SK-N-SH (cell line): Measurements from ENCODE around the gene HOXB6. TPM values are rescaled to one million over a fixed set of nuclear protein-coding genes. Genes with fewer than 3 reads are reported as not detected.

ENCODE experiments used
- CTCF ChIA-PET: fragments of 300-600, 350-600 bp; formaldehyde crosslinking; extraction: SDS; loops from one replicate; lab custom pipeline; 2021; lab: Yijun Ruan, JAX
- POLR2A ChIA-PET: fragments of 350-600 bp; sonication (Branson Sonifier 250); formaldehyde crosslinking; extraction: SDS; loops from one replicate; lab custom pipeline; 2020; ENCODE audit warnings: antibody characterized with exemption, inconsistent platforms; lab: Yijun Ruan, JAX
- DNase-seq: peaks from one replicate; pipeline ENCODE4 v3.0.0; 2012
- H2AFZ ChIP-seq: fragments of 200-600 bp; sonication (generic); 2 replicates; pipeline ENCODE4 v1.8.1; 2016; ENCODE audit warnings: antibody characterized with exemption, mild to moderate bottlenecking, low read depth
- H3F3A ChIP-seq: fragments of 200-600 bp; sonication (generic); replicated peaks from 2 replicates; pipeline ENCODE3; 2016; ENCODE audit warnings: antibody characterized with exemption, mild to moderate bottlenecking; ENCODE audit not compliant: insufficient read depth
- H3K27ac ChIP-seq, 2 experiments: fragments of 200-500 bp in 1 of 2; fragments of 200-600 bp in 1 of 2; sonication (Bioruptor generic) in 1 of 2; sonication (generic), shearing (Covaris generic) in 1 of 2; 2 replicates each; pipeline versions ENCODE4 v1.5.1 to v1.6.1; 2014 to 2016; ENCODE audit warnings: low read depth in 2 of 2, inconsistent platforms in 1 of 2, low read length in 1 of 2, mild to moderate bottlenecking in 1 of 2, mixed read lengths in 1 of 2
- H3K27me3 ChIP-seq: fragments of 200-600 bp; sonication (generic), shearing (Covaris generic); 2 replicates; pipeline ENCODE4 v1.6.1; 2016; ENCODE audit warnings: mixed run types; ENCODE audit not compliant: insufficient read depth
- H3K36me3 ChIP-seq, 2 experiments: fragments of 200-500 bp in 1 of 2; fragments of 200-600 bp in 1 of 2; sonication (Bioruptor generic) in 1 of 2; sonication (generic) in 1 of 2; replicated peaks in 1 of 2; 2 replicates each; pipeline versions ENCODE3 to v1.5.1; 2014 to 2016; ENCODE audit warnings: low read length in 1 of 2, mild to moderate bottlenecking in 1 of 2; ENCODE audit not compliant: insufficient read depth in 2 of 2, control insufficient read depth in 1 of 2
- H3K4me1 ChIP-seq, 2 experiments: fragments of 200-500 bp in 1 of 2; fragments of 200-600 bp in 1 of 2; sonication (Bioruptor generic) in 1 of 2; sonication (generic), shearing (Covaris generic) in 1 of 2; 2 replicates each; pipeline versions ENCODE4 v1.5.1 to v1.6.1; 2014 to 2016; ENCODE audit warnings: low read depth in 1 of 2, low read length in 1 of 2, mixed run types in 1 of 2; ENCODE audit not compliant: insufficient read depth in 2 of 2, control insufficient read depth in 1 of 2
- H3K4me2 ChIP-seq: fragments of 200-600 bp; sonication (generic), shearing (Covaris generic); 2 replicates; pipeline ENCODE4 v1.6.1; 2017; ENCODE audit warnings: mixed run types
- H3K4me3 ChIP-seq, 2 experiments: fragments of 200-500 bp in 1 of 2; fragments of 200-600 bp in 1 of 2; sonication (Bioruptor generic) in 1 of 2; sonication (generic), shearing (Covaris generic) in 1 of 2; 2 replicates each; pipeline versions ENCODE4 v1.5.1 to v1.8.1; 2014 to 2016; ENCODE audit warnings: low read depth in 2 of 2, inconsistent platforms in 1 of 2, low read length in 1 of 2, mild to moderate bottlenecking in 1 of 2, mixed read lengths in 1 of 2, moderate library complexity in 1 of 2
- H3K79me2 ChIP-seq: fragments of 200-600 bp; sonication (generic); 2 replicates; pipeline ENCODE4 v1.8.1; 2017; ENCODE audit warnings: mild to moderate bottlenecking; ENCODE audit not compliant: insufficient read depth
- H3K9ac ChIP-seq: fragments of 200-600 bp; sonication (generic); 2 replicates; pipeline ENCODE4 v1.6.1; 2017; ENCODE audit warnings: mixed run types
- H3K9me2 ChIP-seq: fragments of 200-600 bp; sonication (generic); 2 replicates; pipeline ENCODE4 v1.6.1; 2017; ENCODE audit warnings: mixed run types
- H3K9me3 ChIP-seq: fragments of 200-600 bp; sonication (generic); 2 replicates; pipeline ENCODE4 v1.6.1; 2017; ENCODE audit warnings: mixed run types, mild to moderate bottlenecking, moderate library complexity
- H4K20me1 ChIP-seq: fragments of 200-600 bp; sonication (generic); 2 replicates; pipeline ENCODE4 v1.6.1; 2017; ENCODE audit warnings: mild to moderate bottlenecking, mixed run types; ENCODE audit not compliant: insufficient read depth
- CTCF ChIP-seq: fragments of 200-600 bp; sonication (generic); IDR thresholded peaks from 2 replicates; pipeline ENCODE4 v1.6.1; 2017; ENCODE audit warnings: antibody characterized with exemption, mild to moderate bottlenecking, moderate library complexity
- EZH2phosphoT487 ChIP-seq: fragments of 200-600 bp; sonication (generic); IDR thresholded peaks from 2 replicates; pipeline ENCODE4 v1.6.1; 2017; ENCODE audit warnings: low read depth, mixed run types, mild to moderate bottlenecking, antibody characterized with exemption, moderate library complexity, borderline replicate concordance
- FOXJ3 ChIP-seq: sonication (generic); formaldehyde crosslinking; IDR thresholded peaks from 2 replicates; pipeline ENCODE4 v1.5.1; 2020; ENCODE audit warnings: mild to moderate bottlenecking, missing genetic modification reagents
- JUND ChIP-seq: IDR thresholded peaks from 2 replicates; pipeline ENCODE4 v1.4.0; 2012
- MEF2A ChIP-seq: IDR thresholded peaks from 2 replicates; pipeline ENCODE4 v1.4.0; 2012; ENCODE audit warnings: low read depth, borderline replicate concordance
- RXRA ChIP-seq: IDR thresholded peaks from 2 replicates; pipeline ENCODE4 v1.4.0; 2012; ENCODE audit warnings: low read depth, mild to moderate bottlenecking, borderline replicate concordance
- SIN3A ChIP-seq: IDR thresholded peaks from 2 replicates; pipeline ENCODE4 v1.6.1; 2012; ENCODE audit warnings: low read depth, mild to moderate bottlenecking, low read length, moderate library complexity, borderline replicate concordance
- TCF12 ChIP-seq: IDR thresholded peaks from 2 replicates; pipeline ENCODE4 v1.4.0; 2012
- TEAD4 ChIP-seq: IDR thresholded peaks from 2 replicates; pipeline ENCODE4 v1.4.0; 2012; ENCODE audit warnings: mild to moderate bottlenecking, borderline replicate concordance; ENCODE audit not compliant: insufficient read depth
- YY1 ChIP-seq: IDR thresholded peaks from 2 replicates; pipeline ENCODE4 v1.4.0; 2012; ENCODE audit warnings: low read depth, mild to moderate bottlenecking
- WGBS: methylation state at CpG from one replicate; pipeline ENCODE4 v1.1.6; 2017; ENCODE audit warnings: low lambda C conversion rate; 5-methylcytosine and 5-hydroxymethylcytosine counted together
- polyA plus RNA-seq, 3 experiments: library from polyadenylated mRNA; depleted of rRNA; stranded (reverse); fragments of >200 nt; gene quantifications; 2 replicates each; pipeline ENCODE4 v1.2.3, GENCODE V29; 2012
- TF ChIP-seq, protein P1 (sequence below): fragments of 150-350 bp; IDR thresholded peaks from 2 replicates; pipeline ENCODE4 v1.6.1; 2016; ENCODE audit warnings: mild to moderate bottlenecking, low read depth, low read length

The HOXB6 gene
- polyA plus RNA-seq, 1 of the 3 experiments (the other 2 are of a cell fraction), result not detected

DNA sequence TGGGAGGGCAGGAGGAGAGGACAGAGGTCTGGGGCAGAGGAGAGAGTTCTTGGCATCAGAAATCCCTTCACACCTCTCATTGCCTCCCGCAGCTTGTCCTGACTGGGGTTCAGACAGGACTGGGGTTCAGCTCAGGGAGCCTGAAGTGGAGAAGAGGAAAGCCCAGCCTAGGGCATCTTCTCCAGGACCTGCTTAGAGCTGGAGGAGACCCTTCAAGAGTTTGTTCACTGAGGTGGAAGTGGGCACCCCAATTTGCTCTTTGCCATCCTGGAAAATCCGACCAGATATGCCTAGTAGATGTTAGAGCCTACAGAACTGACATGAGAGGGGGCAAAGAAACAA lies 16.7 kb downstream of the HOXB6 start:
- H3K4me3 ChIP-seq, result no peak overlapping the region
- no peak overlapping the region for H3K4me2 ChIP-seq
- H3K36me3 ChIP-seq, result no peaks in the 10 kb centered on the region
- H3K79me2 ChIP-seq, result no peaks in the 10 kb centered on the region
- no peaks in the 10 kb centered on the region for H4K20me1 ChIP-seq
- TF ChIP-seq CTCF, result no peak
- TF ChIP-seq MEF2A, result no peak
- no peak for TF ChIP-seq RXRA
- TF ChIP-seq SIN3A, result no peak
- TF ChIP-seq FOXJ3 (CRISPR knock-in tag), result no peak
- no peak for TF ChIP-seq TCF12
- TF ChIP-seq YY1, result no peak
- TF ChIP-seq JUND, result no peak
- TF ChIP-seq, protein P1, sequence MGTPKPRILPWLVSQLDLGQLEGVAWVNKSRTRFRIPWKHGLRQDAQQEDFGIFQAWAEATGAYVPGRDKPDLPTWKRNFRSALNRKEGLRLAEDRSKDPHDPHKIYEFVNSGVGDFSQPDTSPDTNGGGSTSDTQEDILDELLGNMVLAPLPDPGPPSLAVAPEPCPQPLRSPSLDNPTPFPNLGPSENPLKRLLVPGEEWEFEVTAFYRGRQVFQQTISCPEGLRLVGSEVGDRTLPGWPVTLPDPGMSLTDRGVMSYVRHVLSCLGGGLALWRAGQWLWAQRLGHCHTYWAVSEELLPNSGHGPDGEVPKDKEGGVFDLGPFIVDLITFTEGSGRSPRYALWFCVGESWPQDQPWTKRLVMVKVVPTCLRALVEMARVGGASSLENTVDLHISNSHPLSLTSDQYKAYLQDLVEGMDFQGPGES, result no peak
- no peak for TF ChIP-seq TEAD4
- TF ChIP-seq, all 33 proteins: peak for 0
- Histone ChIP-seq H3K27me3 (peaks cover 100% of the 10 kb centered on the region), H3K27ac (no peak overlapping the region), H3K9me3 (no peaks in the 10 kb centered on the region), H3F3A (no peaks in the 10 kb centered on the region), H3K9ac (no peak overlapping the region), H3K9me2 (no peaks in the 10 kb centered on the region), H2AFZ (no peak overlapping the region), H3K4me1 (peaks cover 2 to 3% of the 10 kb centered on the region in 2 experiments; a peak in 1 of 4 replicates)
- CTCF ChIA-PET, result interaction anchor here (0.8 to 3.3 kb wide), 11 partner anchors 25 to 639 kb away, joined by 3 to 20 read pairs (median 3); partner anchors contain the start of gene CDK5RAP3
- POLR2A ChIA-PET, result no interaction called here
- WGBS, result 16% methylated on average over 2 of the region's 2 CpGs
- DNase-seq, result no peak

DNA sequence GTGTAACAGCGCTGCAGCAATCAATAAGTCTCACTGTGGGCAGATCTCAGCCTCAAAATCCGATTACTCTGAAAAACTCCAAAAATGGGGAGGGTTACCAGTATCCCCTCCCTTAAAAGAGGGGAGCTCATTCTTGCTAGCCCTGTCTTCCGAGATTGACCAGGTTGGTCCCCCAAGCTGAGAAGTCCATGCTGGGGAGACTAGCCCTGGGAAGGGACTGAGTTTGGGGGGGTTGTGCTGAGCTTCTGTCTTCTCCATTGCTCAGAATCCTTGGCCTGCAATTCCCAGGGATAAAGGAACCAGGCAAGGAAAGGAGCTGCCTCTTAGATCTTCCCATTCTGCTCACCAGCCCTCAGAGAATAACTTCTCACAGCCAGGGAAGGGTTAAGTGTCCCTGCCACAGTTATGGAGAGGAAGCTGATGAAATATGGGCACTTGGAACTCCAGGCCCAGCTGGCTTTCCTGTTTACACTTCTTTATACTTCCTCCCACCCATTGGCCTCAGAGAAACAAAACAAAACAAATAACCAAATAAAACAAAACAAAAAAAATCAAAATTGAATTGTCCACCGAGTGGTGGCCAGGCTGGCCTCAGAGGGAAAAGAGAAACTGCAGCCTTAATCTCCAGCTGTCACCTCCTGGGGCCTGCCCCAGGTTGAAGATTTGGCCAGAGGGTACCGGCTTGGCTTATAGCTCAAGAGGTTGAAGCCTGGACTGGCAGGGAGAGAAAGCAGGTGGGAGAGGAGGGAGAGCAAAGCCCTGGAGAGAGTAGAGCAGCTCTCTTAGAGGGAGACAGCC lies 17.3 kb downstream of the HOXB6 start:
- Histone ChIP-seq H3K27me3 (peaks cover 100% of the 10 kb centered on the region), H3K9ac (no peak overlapping the region), H3K27ac (no peak overlapping the region), H4K20me1 (no peaks in the 10 kb centered on the region), H3K4me3 (no peak overlapping the region), H3K36me3 (no peaks in the 10 kb centered on the region), H3K9me2 (no peaks in the 10 kb centered on the region), H3F3A (no peaks in the 10 kb centered on the region), H3K79me2 (no peaks in the 10 kb centered on the region), H3K4me1 (peaks cover 2 to 3% of the 10 kb centered on the region in 2 experiments; a peak in 1 of 4 replicates), H3K4me2 (no peak overlapping the region), H2AFZ (no peak overlapping the region), H3K9me3 (no peaks in the 10 kb centered on the region)
- ChIA-PET POLR2A (no interaction called here), CTCF (interaction anchor here (0.6 to 3.3 kb wide), 13 partner anchors 12 to 639 kb away, joined by 3 to 20 read pairs (median 3); no protein-coding TSS in a partner anchor)
- 8% methylated on average over 5 of the region's 5 CpGs for WGBS
- TF ChIP-seq MEF2A (no peak), EZH2phosphoT487 (0 out of 2 replicates have a peak, but pooled peaks have one; percentile 50), YY1 (no peak)
- no peak for DNase-seq
